Measurements from ENCODE around the gene TMEM179B.
"Not testable (repeated sequence)": the region's sequence is repeated elsewhere in the genome, so short reads cannot be mapped to it uniquely, and the experiment has no call there.

The TMEM179B gene, protein sequence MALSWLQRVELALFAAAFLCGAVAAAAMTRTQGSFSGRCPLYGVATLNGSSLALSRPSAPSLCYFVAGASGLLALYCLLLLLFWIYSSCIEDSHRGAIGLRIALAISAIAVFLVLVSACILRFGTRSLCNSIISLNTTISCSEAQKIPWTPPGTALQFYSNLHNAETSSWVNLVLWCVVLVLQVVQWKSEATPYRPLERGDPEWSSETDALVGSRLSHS

DNA sequence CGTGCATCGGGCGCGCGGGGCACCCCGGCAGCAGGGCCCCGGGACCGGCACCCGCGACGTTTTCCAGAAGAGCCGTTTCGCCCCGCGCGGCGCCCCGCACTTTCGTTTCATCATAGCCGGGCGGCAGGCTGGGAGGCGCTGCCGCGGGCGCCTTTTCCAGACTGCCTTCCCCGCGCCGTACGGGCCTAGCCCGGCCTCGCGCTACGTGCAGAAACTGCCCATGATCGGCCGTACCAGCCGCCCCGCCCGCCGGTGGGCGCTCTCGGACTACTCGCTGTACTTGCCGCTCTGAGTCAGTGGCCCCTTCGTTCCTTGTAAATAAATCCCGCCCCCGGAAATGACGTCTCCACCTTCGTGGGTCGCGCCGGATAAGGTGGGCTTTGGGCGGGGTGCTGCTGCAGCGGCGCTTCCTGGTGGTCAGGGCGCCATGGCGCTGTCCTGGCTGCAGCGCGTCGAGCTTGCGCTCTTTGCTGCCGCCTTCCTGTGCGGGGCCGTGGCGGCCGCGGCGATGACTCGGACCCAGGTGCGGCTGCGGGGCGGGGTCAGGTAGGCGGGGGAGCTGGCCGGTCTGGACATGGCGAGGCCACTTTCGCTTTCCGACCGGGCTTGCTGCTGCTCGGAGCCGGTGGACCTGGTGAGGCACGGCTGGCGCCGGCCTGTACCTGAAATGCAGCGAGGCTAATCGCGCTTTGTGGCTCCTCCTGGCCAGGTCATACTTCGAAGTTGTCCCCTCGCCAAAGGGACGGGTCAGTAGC lies at the start of gene TMEM179B:
Gene TMEM179B, plus strand, starts transcription at position 398 of the 755 bp plus-strand sequence. Its CDS starts 30 bp downstream, at position 428.
- peak; percentile 95 for DNase-seq

DNA sequence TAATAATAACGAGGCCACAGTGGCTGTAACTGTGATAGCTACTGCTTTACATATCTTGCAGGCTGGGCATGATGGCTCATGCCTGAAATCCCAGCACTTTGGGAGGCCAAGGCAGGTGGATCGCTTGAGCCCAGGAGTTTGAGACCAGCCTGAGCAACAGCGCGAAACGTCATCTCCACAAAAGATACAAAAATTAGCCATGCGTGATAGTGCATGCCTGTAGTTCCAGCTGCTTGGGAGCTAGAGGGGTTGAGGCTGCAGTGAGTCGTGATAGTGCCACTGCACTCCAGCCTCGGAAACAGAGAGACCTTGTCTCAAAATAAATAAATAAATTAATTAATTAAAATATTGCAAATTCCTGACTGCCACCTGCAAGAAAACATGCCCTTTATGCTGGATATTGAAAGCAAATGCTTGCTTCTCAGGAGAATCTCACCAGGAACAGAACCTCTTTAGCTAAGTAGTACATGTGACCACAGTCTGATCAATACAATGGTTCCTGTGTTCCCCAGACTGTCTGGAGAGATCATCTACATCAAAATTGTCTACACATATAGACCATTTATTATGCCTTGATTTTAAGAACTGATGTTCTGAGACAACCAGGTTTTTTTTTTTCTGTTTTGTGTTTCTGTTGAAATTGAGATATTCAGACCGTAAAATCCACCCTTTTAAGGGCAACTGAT lies 39.6 kb upstream of the TMEM179B start:
- DNase-seq, result no peak

DNA sequence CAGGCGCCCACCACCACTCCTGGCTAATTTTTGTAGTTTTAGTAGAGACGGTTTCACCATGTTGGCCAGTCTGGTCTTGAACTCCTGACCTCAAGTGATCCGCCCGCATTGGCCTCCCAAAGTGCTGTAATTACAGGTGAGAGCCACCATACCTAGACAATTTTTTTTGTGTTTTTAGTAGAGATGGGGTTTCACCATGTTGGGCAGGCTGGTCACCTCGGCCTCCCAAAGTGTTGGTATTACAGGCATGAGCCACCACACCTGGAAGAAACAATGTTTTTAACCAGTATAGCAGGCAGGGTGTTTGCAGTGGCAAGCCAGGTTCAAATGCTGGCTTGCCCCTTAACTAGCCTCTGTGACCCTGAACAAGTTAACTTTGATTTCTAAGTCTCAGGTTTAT lies 37.3 kb upstream of the TMEM179B start:
- not testable (repeated sequence) for DNase-seq

DNA sequence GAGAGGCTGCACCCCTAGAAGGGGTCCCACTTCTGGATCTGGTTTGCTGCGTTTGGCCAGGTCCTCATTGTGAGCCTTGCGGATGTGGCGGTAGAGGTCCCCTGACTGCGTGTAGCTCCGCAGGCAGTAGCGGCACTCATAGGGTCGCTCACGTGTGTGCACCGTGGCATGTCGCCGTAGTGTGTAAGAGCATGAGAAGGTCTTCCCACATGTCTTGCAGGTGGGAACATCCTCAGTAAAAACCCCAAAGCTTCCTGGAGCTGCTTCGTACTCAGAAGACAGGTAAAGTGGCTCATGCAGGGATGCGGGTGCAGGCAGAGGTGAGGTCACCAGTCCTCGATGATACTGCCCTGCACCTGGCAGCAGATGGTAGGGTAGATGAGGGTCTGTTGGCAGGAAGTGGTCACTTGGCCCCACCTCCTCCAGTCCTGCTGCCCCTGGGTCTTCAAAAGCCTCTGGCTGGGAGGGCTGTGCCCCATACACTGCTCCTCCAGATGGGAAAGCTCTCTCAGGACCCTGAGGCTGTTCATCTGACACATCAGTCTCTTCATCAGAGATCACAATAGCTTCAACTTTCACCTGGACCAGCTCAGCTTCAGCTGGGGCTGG lies 34.9 kb upstream of the TMEM179B start:
- DNase-seq, result no peak

DNA sequence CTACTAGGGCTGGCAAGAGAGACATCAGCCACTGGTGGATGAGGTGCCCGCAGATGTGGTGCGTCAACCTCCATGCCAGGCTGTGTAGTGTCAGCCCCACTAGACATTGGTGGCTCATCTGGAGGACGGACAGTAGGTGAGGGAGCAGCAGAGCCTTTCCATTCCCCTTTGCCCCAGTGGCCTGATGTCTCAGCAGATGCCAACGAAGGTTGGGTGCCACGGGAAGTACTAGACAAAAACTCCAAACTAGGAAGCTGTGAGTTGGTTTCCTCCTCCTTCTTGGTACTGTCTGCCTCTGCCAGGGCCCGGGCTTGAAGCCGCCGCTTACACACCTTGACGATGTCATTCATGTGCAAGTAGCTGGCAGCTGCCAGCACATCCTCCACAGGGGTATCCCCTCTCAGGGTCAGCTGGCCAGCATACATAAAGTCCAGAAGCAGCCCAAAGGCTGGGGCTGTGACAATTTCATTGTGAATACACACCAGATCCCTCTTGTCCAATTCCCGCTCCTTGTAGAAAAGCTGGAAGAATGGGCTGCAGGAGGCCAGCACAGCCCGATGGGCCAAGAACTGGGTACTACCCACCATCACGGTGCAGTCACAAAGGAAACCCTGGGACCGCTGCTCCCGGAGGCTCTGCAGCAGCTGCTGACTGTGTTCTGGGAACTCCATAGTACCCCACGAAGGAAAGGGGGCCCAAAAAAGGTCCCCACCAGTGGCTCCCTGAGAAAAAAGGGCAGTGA lies 34.0 kb upstream of the TMEM179B start:
- no peak for DNase-seq

DNA sequence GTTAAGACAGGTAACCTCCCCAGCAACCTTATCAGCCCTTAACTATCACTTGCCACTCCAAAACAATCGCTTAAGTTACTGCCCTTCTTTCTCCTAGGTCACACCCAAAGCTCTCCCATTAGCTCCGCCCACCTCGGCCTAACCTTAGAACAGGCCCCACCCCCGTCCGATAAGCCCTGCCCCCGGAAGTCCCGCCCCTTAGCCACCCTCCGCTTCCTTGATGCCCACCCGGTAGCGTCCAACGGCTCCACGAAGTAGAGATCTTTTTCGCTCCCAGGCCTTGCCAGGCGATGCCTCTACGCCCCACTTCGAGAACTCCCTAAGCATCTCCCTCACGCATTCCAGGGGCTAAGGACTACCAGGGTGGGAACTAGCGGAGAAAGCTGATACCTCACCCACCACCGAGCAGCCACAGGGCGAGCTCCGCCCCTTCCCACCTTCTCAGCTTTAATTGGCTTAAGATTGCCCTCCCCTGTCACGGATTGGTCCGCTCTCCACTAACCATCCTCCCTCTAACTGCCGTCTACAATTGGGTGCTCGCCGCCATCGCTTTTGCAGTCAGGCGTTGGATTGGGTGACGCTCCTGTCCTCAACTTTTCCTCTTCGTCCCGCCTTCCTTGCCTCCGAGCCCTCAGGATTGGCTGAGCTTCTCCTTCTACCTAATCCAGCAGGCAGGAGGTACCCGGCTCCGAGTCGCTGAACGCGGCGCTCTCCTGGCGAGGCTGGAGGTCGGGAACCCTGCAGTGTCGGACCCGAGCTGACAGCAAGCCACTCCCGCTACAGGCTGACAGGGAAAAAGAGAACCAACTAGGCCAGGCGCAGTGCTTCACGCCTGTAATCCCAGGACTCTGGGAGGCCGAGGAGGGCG lies 33.2 kb upstream of the TMEM179B start, which contains the start of gene ZBTB3:
Gene ZBTB3, minus strand, starts transcription at position 425 of the 868 bp plus-strand sequence. CDS start 496 bp downstream, outside the sequence.
- DNase-seq, result peak; percentile 91

DNA sequence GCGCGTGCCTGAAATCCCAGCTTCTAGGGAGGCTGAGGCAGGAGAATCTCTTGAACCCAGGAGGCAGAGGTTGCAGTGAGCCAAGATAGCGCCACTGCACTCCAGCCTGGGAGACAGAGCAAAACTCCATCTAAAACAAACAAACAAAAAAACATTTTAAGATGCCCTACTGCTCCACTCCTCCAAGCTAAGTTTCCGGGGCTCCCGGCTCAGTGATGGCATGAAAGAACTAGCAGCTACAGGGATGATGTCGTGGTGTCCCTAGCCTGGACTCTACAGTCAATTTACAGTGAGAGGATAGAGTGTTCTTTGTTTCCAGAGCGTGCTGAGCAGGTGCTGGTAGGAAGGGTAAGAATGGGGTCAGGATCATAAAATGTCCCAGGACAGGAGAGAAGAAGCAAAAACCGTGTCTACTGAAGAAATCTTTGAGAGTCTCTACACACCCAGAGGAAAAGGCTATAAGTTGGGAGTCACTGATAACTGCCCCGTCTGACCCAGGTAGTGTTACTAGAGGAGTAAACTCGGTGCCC lies 32.1 kb upstream of the TMEM179B start:
- DNase-seq, result no peak

DNA sequence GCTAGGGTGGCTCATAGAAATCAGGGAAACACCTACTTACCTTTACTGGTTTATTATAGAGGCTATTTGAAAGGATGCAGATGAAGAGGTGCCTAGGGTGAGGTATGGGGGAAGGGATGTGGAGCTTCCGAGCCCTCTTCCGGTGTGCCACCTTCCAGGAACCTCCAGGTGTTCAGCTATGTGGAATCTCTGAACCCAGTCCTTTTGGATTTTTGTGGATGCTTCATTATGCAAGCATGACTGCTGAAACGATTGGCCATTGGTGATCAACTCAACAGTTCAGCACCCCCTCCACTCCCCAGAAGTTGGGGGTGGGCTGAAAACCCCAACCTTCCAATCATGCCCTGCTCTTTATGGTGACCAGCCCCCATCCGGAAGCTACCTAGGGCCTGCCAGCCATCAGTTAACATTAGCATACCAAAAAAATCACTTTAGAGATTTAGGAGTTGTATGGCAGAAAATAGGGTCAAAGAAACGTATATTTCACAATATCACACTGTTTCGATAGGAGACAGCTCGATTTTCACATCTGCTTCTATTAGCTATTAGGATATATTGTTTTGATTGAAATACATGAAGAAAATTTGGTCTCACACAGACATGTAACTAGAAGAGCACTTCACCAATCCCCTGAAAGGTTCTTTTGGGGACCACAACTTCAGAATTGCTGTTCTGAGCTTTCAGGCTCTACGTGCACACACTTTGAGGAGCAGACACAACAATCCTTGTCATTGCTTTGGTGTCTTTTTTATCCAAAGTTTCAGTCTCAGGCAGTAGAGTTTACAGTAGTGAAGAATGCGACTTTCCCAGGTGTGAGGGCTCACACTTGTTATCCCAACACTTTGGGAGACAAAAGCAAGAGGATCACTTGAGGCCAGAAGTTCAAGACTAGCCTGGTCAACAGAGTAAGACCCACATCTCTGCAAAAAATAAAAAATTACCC lies 29.1 kb upstream of the TMEM179B start:
- no peak for DNase-seq

DNA sequence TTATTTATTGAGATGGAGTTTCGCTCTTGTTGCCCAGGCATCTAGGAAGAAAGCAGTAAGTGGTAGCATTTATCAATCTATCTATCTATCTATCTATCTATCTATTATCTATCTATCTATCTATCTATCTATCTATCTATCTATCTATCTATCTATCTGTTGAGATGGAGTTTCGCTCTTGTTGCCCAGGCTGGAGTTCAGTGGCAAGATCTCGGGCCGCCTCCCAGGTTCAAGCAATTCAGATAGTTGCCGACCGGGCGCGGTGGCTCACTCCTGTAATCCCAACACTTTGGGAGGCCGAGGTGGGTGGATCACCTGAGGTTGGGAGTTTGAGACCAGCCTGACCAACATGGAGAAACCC lies 26.4 kb upstream of the TMEM179B start:
- not testable (repeated sequence) for DNase-seq

DNA sequence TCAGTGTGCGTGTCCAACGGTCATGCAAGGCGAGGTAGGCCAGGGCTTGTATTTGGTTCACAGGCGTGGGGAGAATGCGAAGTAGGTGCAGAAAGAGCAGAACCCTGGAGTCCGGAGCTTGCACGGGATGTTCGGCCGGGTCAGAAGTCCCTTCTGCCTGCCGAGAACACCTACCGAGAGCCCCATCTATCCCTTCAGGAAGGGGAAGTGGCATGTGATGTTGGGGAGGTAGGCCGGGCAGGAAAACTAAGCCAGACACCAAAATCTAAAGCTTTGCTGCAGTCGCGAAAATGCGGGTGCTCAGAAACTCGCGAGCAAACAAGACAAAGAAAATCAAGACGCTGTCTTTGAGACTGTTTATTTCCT lies 16.4 kb upstream of the TMEM179B start:
- no peak for DNase-seq

DNA sequence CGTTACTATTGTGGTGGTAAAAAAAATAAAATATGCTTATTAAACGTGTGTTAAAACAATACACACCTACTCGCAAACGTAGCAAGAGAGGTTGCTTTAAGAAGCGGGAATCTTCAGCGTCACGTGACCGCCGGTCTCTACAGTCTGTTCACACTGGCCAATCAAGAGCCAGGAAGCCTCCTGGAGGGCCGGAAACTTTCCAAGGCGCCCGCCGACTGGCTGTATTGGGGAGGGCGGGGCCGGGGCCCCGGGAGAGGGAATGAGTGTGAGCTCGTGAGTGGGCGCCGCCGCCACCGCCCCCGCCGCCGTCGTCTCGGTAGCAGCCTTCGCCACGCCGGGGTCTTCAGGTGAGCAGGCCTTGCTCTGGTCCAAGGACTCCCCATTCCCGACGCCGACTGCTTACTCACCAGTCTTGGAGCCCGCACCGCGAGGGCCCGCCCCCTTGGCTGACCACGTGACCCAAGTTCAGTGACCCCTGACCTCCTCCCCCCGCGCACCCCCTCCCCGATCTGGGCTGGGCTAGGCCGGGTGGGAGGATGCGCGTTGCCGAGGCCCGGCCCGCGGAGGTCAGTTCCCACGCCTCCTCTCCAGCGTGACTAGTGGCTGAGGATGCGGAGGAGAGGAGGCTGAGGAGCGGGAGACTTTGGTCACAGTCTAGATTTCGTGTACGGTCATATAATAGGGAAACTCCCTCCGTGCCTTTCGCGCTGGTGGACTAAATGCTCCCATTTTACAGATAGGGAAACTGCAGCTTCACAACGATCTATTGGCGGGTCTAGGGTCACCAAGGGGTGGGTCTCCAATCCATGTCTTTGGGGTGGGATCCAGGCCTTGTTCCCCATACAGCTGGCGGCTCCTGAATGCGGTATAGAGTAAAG lies 15.8 kb upstream of the TMEM179B start, which contains the start of gene TAF6L:
Gene TAF6L, plus strand, starts transcription at position 253 of the 878 bp plus-strand sequence. CDS start 4,388 bp downstream, outside the sequence.
- DNase-seq, result peak; percentile 84

DNA sequence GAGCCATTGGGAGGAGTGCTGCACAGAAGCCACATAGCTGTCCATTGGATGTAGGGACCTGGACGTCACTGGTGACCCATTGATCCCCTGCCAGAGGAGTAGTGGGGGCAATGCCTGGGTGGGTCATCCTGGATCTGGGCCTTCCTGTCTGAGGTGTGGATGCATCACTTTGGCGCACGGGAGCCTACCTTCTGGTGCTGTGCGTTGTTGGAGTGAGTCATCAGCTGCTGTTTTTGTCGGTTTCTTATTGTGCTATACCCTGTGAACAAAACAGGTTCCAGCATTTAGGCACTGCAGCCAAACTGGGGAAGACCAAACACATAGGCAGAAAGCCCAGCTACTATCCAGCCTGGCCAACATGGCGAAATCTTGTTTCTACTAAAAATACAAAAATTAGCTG lies 12.8 kb upstream of the TMEM179B start:
- DNase-seq, result no peak

DNA sequence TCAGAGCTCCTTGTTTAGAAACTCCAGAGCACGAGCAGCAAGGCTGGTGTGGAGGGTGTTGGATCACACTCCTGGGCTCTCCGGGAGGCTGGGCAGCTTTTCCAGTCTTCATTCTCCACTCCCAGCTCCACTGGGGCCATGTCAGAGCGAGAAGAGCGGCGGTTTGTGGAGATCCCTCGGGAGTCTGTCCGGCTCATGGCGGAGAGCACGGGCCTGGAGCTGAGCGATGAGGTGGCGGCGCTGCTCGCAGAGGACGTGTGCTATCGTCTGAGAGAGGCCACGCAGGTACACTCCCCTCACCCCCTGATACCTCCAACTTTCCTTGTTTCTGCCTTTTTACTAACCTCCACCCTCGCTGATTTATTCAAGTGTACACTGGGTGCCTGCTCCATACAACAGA lies 11.6 kb upstream of the TMEM179B start:
- DNase-seq, result no peak

DNA sequence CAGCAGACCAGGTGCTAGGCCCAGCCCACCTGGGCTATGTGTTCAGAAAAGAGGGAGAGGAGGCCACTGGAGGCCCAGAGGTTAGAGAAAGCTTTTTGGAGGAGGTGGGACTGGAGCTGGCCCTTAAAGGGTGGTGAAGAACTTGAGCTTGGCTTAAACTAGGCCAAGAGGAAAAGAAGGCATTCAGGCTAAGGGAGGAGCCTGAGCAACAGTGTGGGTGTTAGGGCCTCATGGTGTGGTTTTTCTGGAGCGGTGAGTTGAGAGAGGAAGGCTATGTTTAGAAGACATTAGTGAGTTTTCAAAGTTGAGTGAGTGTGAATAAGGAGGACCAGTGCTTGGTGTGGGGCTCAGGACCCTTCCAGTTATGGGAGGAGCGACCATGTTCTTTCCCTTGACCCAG lies 9.8 kb upstream of the TMEM179B start:
- no peak for DNase-seq

DNA sequence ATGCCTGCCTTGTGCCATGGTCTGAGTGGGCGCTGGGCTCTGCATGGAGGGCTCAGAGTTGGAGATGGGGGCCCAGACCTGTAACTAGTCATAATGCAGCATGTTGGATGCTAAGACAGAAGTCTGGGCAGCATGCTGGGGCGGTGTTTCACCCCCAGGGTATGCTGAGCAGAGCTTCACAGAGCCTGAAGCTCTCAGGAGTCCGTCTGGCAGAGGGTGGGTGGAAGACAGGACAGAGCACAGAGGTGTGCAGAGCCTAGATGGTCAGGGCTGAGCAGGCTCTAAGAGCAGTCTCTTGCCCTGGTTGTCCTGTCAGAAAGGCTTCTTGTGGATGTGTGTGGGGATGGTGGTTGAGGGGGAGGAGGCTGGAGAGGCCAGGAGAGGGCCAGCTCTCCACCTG lies 8.8 kb upstream of the TMEM179B start:
- no peak for DNase-seq

DNA sequence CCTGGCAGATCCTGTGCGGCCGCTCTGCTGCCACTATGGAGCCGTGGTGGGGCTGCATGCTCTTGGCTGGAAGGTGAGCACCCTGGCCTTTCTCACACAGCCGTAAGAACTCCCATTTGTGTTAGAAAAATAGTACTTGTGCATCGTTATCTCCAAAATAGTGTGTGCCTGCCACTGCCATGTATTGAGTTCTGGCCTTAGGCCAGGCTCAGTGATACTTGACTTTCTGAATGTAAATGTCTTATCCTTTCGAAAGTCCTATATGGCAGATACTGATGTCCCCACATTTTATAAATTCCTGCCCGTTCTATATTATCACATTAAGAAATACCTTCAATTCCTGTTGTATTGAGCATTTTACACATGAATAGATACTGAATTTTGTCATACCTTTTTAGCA lies 4.4 kb upstream of the TMEM179B start:
- no peak for DNase-seq

DNA sequence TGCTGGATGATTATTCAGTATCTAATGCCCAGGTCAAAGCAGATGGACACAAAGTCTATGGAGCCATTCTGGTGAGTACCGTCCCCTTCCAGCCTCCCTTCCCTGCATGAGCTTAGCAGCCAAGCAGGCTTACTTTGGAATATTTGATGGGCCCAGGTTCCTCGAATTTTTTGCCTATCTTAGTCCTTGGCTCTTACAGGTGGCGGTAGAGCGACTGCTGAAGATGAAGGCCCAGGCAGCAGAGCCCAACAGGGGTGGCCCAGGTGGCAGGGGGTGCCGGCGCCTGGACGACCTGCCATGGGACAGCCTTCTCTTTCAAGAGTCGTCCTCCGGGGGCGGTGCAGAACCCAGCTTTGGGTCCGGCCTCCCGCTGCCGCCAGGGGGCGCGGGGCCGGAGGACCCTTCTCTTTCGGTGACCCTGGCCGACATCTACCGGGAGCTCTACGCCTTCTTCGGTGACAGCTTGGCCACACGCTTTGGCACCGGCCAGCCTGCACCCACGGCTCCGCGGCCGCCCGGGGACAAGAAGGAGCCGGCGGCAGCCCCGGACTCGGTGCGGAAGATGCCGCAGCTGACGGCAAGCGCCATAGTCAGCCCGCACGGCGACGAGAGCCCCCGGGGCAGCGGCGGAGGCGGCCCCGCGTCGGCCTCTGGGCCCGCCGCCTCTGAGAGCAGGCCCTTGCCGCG lies 741 bp upstream of the TMEM179B start:
- DNase-seq, result peak; percentile 73

DNA sequence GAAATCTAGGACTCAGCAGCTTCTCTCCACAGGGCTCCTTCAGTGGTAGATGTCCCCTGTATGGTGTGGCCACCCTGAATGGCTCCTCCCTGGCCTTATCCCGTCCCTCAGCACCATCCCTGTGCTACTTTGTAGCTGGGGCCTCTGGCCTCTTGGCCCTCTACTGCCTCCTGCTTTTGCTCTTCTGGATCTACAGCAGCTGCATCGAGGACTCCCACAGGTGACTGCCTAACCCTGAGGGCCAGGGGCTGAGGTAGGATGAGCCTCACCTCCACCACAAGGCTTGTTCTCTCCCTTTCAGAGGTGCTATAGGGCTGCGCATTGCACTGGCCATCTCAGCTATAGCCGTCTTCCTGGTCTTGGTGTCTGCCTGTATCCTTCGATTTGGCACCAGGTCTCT lies 1.8 kb downstream of the TMEM179B start:
- DNase-seq, result no peak

DNA sequence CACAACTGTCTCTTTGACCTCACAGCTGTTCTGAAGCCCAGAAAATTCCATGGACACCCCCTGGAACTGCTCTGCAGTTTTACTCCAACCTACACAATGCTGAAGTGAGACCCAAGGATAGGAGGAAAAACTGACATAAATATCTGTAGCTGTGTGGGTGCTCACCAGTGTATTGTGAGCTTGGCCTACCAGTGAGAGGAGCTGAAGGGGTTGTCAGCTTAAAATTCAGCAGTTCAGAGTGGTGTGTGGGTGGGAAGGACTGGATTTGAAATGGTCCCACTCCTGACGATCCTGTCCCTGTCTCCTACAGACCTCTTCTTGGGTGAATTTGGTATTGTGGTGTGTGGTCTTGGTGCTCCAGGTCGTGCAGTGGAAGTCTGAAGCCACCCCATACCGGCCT lies 2.4 kb downstream of the TMEM179B start:
- DNase-seq, result no peak
